DND-41 (cell line): Measurements from ENCODE around the gene RIPOR3.
A peak's percentile ranks its signal among the peaks of the same experiment; 100 is the strongest.

Experiments used
- ATAC-seq: fragments of 200-7000 bp; cut with Tn5 transposase; 3 replicates; pipeline ENCODE4 v1.9.1; 2021; ENCODE audit warnings: low read depth; ENCODE audit not compliant: insufficient read depth
- DNase-seq: peaks from one replicate; pipeline ENCODE4 v3.0.0-alpha.2; 2020
- H2AFZ ChIP-seq: 2 replicates; pipeline ENCODE4 v1.6.0; 2012; ENCODE audit warnings: low read depth, low read length
- H3K27ac ChIP-seq: 2 replicates; pipeline ENCODE4 v1.5.1; 2012; ENCODE audit warnings: low read length, inconsistent platforms
- H3K27me3 ChIP-seq: fragments of 200-600 bp; sonication (generic); 2 replicates; pipeline ENCODE4 v1.6.0; 2012; ENCODE audit warnings: low read length, mild to moderate bottlenecking, inconsistent platforms; ENCODE audit not compliant: insufficient read depth, poor library complexity
- H3K36me3 ChIP-seq: 2 replicates; pipeline ENCODE4 v1.5.1; 2012; ENCODE audit warnings: low read length, inconsistent platforms; ENCODE audit not compliant: insufficient read depth
- H3K4me1 ChIP-seq: 2 replicates; pipeline ENCODE4 v1.5.1; 2012; ENCODE audit warnings: mild to moderate bottlenecking, low read length; ENCODE audit not compliant: insufficient read depth
- H3K4me2 ChIP-seq: 2 replicates; pipeline ENCODE4 v1.6.0; 2012; ENCODE audit warnings: mild to moderate bottlenecking, moderate library complexity, low read length, inconsistent platforms; ENCODE audit not compliant: insufficient read depth
- H3K4me3 ChIP-seq, 2 experiments: fragments of 200-600 bp in 1 of 2; shearing (Covaris generic) in 1 of 2; 2 replicates each; pipeline ENCODE4 v1.5.1; 2012 to 2016; ENCODE audit warnings: inconsistent platforms in 2 of 2, low read length in 2 of 2, mild to moderate bottlenecking in 2 of 2, low read depth in 1 of 2, moderate library complexity in 1 of 2
- H3K79me2 ChIP-seq: 2 replicates; pipeline ENCODE4 v1.6.0; 2012; ENCODE audit warnings: low read length, inconsistent platforms; ENCODE audit not compliant: insufficient read depth
- H3K9ac ChIP-seq: 2 replicates; pipeline ENCODE4 v1.6.0; 2012; ENCODE audit warnings: low read depth, mild to moderate bottlenecking, inconsistent platforms, low read length, moderate library complexity
- H3K9me3 ChIP-seq: 2 replicates; pipeline ENCODE4 v1.5.1; 2012; ENCODE audit warnings: low read length, moderate library complexity, mild to moderate bottlenecking, inconsistent platforms; ENCODE audit not compliant: insufficient read depth, severe bottlenecking
- H4K20me1 ChIP-seq: 2 replicates; pipeline ENCODE4 v1.6.0; 2012; ENCODE audit warnings: low read length; ENCODE audit not compliant: insufficient read depth
- EZH2 ChIP-seq: IDR thresholded peaks from 3 replicates; pipeline ENCODE4 v1.6.1; 2012; ENCODE audit warnings: borderline replicate concordance, low read depth, mild to moderate bottlenecking, moderate library complexity, low read length, inconsistent platforms; ENCODE audit not compliant: severe bottlenecking
- TF ChIP-seq, protein P1 (sequence below): IDR thresholded peaks from 2 replicates; pipeline ENCODE4 v1.5.1; 2012; ENCODE audit warnings: borderline replicate concordance, low read length, moderate library complexity, mild to moderate bottlenecking; ENCODE audit not compliant: poor library complexity, severe bottlenecking; ENCODE audit errors: extremely low read depth

RIPOR3 gene

GRCh38 chr20:50595433-50595895, 95.9 kb downstream of the RIPOR3 start:
- no peak overlapping the region for H2AFZ ChIP-seq
- no peak for DNase-seq

DNA sequence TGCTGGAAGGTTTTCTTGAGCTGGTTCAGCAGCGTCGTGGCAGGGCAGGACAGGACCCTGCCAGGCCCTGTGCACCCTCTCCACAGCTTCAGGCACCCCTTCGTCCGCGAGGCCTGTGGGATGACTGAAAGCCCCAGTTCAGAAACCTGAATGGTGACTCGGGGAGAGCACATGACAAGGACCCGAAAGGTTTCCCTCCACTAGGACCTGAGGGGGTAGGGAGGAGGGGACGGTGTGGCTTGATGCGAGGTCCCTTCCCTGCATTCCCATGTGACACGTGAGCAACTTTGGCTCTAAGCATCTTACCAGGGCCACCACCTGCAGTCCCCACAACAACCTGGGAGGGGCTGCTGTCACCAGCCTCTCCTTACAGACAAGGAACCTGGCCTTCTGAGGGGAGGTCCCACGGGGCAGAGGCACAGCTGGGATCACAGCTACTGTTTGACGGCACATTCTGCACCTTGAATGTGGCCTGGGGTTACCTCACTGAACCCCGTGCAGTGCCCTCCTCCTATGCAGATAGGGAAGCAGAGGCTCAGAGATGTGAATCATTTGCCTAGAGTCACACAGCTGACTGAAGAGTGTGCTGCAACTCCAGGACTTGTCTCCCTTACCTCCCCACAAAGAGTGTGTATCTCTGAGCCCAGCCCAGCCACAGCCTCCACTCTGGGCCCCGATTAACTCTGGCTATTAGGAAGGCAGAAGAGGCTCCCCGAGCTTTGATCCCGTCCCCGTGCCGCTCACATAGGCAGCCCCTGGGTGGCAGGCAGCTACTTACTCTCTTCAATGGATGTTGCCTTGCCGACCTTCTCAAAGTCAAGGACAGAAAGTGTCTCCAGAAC, 96.5 kb downstream of the RIPOR3 start:
- ATAC-seq (peak; percentile 40; the same call in 2 of the 3 replicates), DNase-seq (no peak)
- no peak overlapping the region for H3K4me2 ChIP-seq
- H3K79me2 ChIP-seq, result no peaks in the 10 kb centered on the region
- no peak overlapping the region for H2AFZ ChIP-seq
- no peak overlapping the region for H3K9ac ChIP-seq
- H3K4me1 ChIP-seq, result no peaks in the 10 kb centered on the region
- H3K4me3 ChIP-seq, result no peak overlapping the region
- no peak overlapping the region for H3K27ac ChIP-seq
- H4K20me1 ChIP-seq, result peaks cover 12% of the 10 kb centered on the region; the same call in 1 of the 2 replicates
- no peaks in the 10 kb centered on the region for H3K36me3 ChIP-seq
- no peaks in the 10 kb centered on the region for H3K9me3 ChIP-seq
- peaks cover 3% of the 10 kb centered on the region for H3K27me3 ChIP-seq
- TF ChIP-seq, protein P1, sequence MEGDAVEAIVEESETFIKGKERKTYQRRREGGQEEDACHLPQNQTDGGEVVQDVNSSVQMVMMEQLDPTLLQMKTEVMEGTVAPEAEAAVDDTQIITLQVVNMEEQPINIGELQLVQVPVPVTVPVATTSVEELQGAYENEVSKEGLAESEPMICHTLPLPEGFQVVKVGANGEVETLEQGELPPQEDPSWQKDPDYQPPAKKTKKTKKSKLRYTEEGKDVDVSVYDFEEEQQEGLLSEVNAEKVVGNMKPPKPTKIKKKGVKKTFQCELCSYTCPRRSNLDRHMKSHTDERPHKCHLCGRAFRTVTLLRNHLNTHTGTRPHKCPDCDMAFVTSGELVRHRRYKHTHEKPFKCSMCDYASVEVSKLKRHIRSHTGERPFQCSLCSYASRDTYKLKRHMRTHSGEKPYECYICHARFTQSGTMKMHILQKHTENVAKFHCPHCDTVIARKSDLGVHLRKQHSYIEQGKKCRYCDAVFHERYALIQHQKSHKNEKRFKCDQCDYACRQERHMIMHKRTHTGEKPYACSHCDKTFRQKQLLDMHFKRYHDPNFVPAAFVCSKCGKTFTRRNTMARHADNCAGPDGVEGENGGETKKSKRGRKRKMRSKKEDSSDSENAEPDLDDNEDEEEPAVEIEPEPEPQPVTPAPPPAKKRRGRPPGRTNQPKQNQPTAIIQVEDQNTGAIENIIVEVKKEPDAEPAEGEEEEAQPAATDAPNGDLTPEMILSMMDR, result no peak
- no peak for TF ChIP-seq EZH2

More at GRCh38 chr20:50595433-50595895, 95.9 kb downstream of the RIPOR3 start:
- Histone ChIP-seq H3K27me3 (peaks cover 3% of the 10 kb centered on the region), H3K4me1 (no peaks in the 10 kb centered on the region), H4K20me1 (0 out of 2 replicates have a peak, but pooled peaks cover 7% of the 10 kb centered on the region), H3K79me2 (no peaks in the 10 kb centered on the region), H3K9ac (no peak overlapping the region), H3K27ac (no peak overlapping the region), H3K9me3 (no peaks in the 10 kb centered on the region), H3K4me2 (no peak overlapping the region), H3K4me3 (no peak overlapping the region), H3K36me3 (no peaks in the 10 kb centered on the region)
- TF ChIP-seq EZH2, result no peak
- TF ChIP-seq, protein P1, result no peak
- ATAC-seq, result no peak

GRCh38 chr20:50594231-50594590, 97.1 kb downstream of the RIPOR3 start:
- Histone ChIP-seq H3K9me3 (no peaks in the 10 kb centered on the region), H3K9ac (no peak overlapping the region), H3K4me1 (no peaks in the 10 kb centered on the region), H4K20me1 (peaks cover 12% of the 10 kb centered on the region; the same call in 1 of the 2 replicates), H3K36me3 (no peaks in the 10 kb centered on the region), H3K4me2 (no peak overlapping the region), H3K4me3 (no peak overlapping the region), H2AFZ (no peak overlapping the region), H3K79me2 (no peaks in the 10 kb centered on the region), H3K27me3 (no peaks in the 10 kb centered on the region), H3K27ac (no peak overlapping the region)
- no peak for TF ChIP-seq EZH2
- TF ChIP-seq, protein P1, result no peak
- DNase-seq (no peak), ATAC-seq (0 out of 3 replicates have a peak, but pooled peaks have one; percentile 5)
